GM18867 (cell line): ENCODE measurements around the gene KLK12.

Source experiments
- ATAC-seq: cut with Tn5 transposase; IDR thresholded peaks from one replicate; pipeline ENCODE4 v1.9.1; 2021; ENCODE audit warnings: mild to moderate bottlenecking, moderate library complexity; ENCODE audit not compliant: unreplicated experiment

The KLK12 gene

GRCh38 chr19:51034704-51035103, at the start of gene KLK12:
TSS of gene KLK12 (minus strand) at chr19:51035002. CDS start at chr19:51034621, 381 bp downstream.
- ATAC-seq = no peak

- ATAC-seq = no peak
These were observed 49.7 kb upstream of the KLK12 start for GRCh38 chr19:51084505-51084904.

GRCh38 chr19:51083783-51084182, 49.0 kb upstream of the KLK12 start:
- ATAC-seq = no peak

GRCh38 chr19:51083181-51083580, 48.4 kb upstream of the KLK12 start:
- ATAC-seq = no peak

GRCh38 chr19:51082611-51083010, 47.8 kb upstream of the KLK12 start, which contains the start of gene KLK14:
TSS of gene KLK14 (minus strand) at chr19:51082887. CDS start at chr19:51082614, 273 bp downstream.
- ATAC-seq = no peak

GRCh38 chr19:51081476-51081875, 46.7 kb upstream of the KLK12 start:
- ATAC-seq = no peak

- no peak for ATAC-seq
These were observed 44.8 kb upstream of the KLK12 start for GRCh38 chr19:51079481-51080110.

- ATAC-seq = no peak
These were observed 43.9 kb upstream of the KLK12 start for GRCh38 chr19:51078731-51079130.

GRCh38 chr19:51078104-51078503, 43.3 kb upstream of the KLK12 start:
- ATAC-seq = no peak

- no peak for ATAC-seq
These were observed 41.9 kb upstream of the KLK12 start for GRCh38 chr19:51076631-51077213.

GRCh38 chr19:51075998-51076397, 41.2 kb upstream of the KLK12 start:
- ATAC-seq = no peak

GRCh38 chr19:51071095-51071405, 36.2 kb upstream of the KLK12 start:
- no peak for ATAC-seq

GRCh38 chr19:51070334-51071094, 35.7 kb upstream of the KLK12 start:
- ATAC-seq = no peak

- ATAC-seq = no peak
These were observed 31.8 kb upstream of the KLK12 start for GRCh38 chr19:51066393-51067186.

- no peak for ATAC-seq
These were observed 30.6 kb upstream of the KLK12 start for GRCh38 chr19:51065221-51065960.

GRCh38 chr19:51064534-51065220, 29.9 kb upstream of the KLK12 start, which contains the start of gene KLK13:
TSS of gene KLK13 (minus strand) at chr19:51065092. CDS start at chr19:51065067, 25 bp downstream.
- no peak for ATAC-seq

- ATAC-seq = no peak
These were observed 28.9 kb upstream of the KLK12 start for GRCh38 chr19:51063664-51064063.

- ATAC-seq = no peak
These were observed 26.2 kb upstream of the KLK12 start for GRCh38 chr19:51060973-51061372.

- ATAC-seq = no peak
These were observed 25.5 kb upstream of the KLK12 start for GRCh38 chr19:51060336-51060735.

GRCh38 chr19:51059715-51060114, 24.9 kb upstream of the KLK12 start:
- ATAC-seq = no peak
